ENCODE results near the gene CENPV.
"Not testable (repeated sequence)": the region's sequence is repeated elsewhere in the genome, so short reads cannot be mapped to it uniquely, and the experiment has no call there.

The CENPV gene

DNA sequence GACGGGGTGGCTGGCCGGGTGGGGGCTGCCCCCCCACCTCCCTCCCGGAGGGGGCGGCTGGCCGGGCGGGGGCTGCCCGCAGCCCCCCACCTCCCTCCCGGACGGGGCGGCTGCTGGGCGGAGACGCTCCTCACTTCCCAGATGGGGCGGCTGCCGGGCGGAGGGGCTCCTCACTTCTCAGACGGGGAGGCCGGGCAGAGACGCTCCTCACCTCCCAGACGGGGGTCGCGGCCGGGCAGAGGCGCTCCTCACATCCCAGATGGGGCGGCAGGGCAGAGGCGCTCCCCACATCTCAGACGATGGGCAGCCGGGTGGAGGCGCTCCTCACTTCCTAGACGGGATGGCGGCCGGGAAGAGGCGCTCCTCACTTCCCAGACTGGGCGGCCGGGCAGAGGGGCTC is 41.2 kb downstream of the CENPV start:
- not testable (repeated sequence) for H3K9me3 ChIP-seq (ENCODE audit: control insufficient read depth in 1 of 2, low read length in 2 of 2); H3K27ac ChIP-seq (ENCODE audit: low read length); H3K4me3 ChIP-seq (ENCODE audit: low read depth in 1 of 2, low read length in 2 of 2); H3K27me3 ChIP-seq (ENCODE audit: low read depth, low read length); H3K4me1 ChIP-seq (ENCODE audit: control insufficient read depth in 1 of 2, insufficient read depth in 2 of 2, low read length in 2 of 2)
- H3K36me3 ChIP-seq (ENCODE audit: control insufficient read depth in 1 of 2, insufficient read depth in 2 of 2, low read length in 2 of 2) = peaks cover under 1 to 45% of the 10 kb centered on the region in 2 donors

DNA sequence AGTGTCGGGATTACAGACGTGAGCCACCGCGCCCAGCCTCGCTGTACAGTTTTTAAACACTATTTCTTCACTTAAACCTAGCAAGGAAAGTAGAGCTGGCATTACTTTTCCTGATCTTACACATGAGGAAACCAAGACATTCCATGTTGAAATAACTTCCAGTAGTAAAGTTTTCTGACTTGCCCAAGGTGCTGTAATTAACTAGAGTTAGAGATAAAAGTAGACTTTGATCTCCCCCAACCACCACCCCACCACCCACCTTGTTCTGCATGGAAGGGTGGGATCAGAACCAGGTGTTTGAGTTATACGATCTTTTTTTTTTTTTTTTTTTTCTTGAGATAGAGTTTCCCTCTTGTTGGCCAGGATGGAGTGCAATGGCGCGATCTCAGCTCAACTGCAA is 47.1 kb downstream of the CENPV start:
- Histone ChIP-seq H3K36me3 (ENCODE audit: control insufficient read depth in 1 of 2, insufficient read depth in 2 of 2, low read length in 2 of 2) (peaks cover 3 to 21% of the 10 kb centered on the region in 2 donors), H3K9me3 (ENCODE audit: control insufficient read depth in 1 of 2, low read length in 2 of 2) (no peaks in the 10 kb centered on the region), H3K4me3 (ENCODE audit: low read depth in 1 of 2, low read length in 2 of 2) (no peak overlapping the region), H3K27me3 (ENCODE audit: low read depth, low read length) (no peaks in the 10 kb centered on the region), H3K4me1 (ENCODE audit: control insufficient read depth in 1 of 2, insufficient read depth in 2 of 2, low read length in 2 of 2) (no peaks in the 10 kb centered on the region), H3K27ac (ENCODE audit: low read length) (no peak overlapping the region)

DNA sequence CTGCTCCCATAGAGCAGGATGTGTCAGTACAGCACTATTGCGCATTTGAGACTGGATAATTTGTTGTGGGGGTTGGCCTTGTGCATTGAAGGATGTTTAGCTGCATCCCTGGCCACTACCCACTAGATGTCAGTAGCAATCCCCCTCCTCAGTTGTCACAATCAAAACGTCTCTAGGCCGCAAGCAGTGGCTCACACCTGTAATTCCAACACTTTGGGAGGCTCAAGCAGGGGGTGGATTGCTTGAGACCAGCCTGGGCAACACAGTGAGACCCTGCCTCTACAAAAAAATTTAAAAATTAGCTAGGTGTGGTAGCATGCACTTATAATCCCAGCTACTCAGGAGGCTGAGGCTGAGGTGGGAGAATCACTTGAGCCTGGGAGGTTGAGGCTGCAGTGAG is 48.4 kb downstream of the CENPV start:
- Histone ChIP-seq H3K27me3 (ENCODE audit: low read depth, low read length) (no peaks in the 10 kb centered on the region), H3K4me3 (ENCODE audit: low read depth in 1 of 2, low read length in 2 of 2) (no peak overlapping the region), H3K27ac (ENCODE audit: low read length) (no peak overlapping the region), H3K9me3 (ENCODE audit: control insufficient read depth in 1 of 2, low read length in 2 of 2) (no peaks in the 10 kb centered on the region), H3K36me3 (ENCODE audit: control insufficient read depth in 1 of 2, insufficient read depth in 2 of 2, low read length in 2 of 2) (peaks cover 3 to 25% of the 10 kb centered on the region in 2 donors), H3K4me1 (ENCODE audit: control insufficient read depth in 1 of 2, insufficient read depth in 2 of 2, low read length in 2 of 2) (no peaks in the 10 kb centered on the region)

DNA sequence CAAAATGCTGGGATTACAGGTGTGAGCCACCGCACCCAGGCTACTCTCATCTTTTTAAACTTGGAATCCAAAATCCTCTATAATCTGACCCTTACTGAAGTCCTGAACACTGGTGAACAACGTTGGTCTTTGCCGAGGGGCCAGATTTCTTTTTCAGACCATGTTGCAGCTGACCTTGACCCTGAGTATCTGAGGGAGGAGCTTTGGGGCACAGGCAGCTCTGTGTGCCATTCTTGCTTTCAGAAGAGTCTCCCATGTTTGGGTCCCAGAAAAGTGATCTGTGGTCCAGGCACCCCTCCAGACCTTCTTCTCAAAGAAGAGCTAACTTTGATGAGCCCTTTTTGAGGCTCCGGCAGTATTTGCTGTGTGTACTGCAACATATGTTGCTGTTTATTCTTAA is 50.4 kb downstream of the CENPV start:
- Histone ChIP-seq H3K36me3 (ENCODE audit: control insufficient read depth in 1 of 2, insufficient read depth in 2 of 2, low read length in 2 of 2) (peaks cover 3 to 25% of the 10 kb centered on the region in 2 donors), H3K9me3 (ENCODE audit: control insufficient read depth in 1 of 2, low read length in 2 of 2) (no peaks in the 10 kb centered on the region), H3K27ac (ENCODE audit: low read length) (no peak overlapping the region), H3K4me3 (ENCODE audit: low read depth in 1 of 2, low read length in 2 of 2) (no peak overlapping the region), H3K27me3 (ENCODE audit: low read depth, low read length) (no peaks in the 10 kb centered on the region), H3K4me1 (ENCODE audit: control insufficient read depth in 1 of 2, insufficient read depth in 2 of 2, low read length in 2 of 2) (no peaks in the 10 kb centered on the region)

DNA sequence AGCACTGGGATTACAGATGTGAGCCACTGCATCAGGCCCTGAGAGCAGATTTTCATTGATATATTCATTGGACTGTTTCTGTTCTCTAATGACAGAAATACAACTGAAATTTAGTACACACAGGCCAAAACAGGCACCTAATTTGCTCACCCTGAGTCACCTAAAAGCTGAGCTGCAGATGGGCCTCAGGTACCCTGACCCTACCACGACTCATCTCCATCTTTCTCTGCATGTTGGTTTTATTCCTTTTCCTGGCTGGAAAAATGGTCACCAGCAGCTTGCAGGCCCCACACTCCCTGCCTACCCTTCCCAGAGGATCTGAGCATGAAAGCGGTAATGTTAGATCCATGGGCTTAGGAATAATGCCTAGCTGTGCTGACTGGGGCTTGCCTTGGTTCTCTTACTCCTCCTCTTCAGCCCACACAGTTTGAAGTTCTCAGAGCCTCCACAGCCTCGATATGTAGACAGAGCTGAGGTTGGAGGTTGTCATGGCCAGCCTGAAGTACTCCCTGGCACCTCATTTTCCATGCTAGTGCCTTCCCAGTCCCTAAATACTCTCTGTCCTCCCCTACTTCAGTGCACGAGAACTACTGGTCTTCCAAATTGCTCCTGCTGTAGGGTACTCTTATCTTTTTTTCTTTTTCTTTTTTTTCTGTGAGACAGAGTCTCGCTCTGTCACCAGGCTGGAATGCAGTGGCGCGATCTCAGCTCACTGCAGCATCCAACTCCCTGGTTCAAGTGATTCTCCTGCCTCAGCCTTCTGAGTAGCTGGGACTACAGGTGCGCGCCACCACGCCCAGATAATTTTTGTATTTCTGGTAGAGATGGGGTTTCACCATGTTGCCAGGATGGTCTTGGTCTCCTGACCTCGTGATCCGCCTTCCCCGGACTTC is 51.1 kb downstream of the CENPV start:
- Histone ChIP-seq H3K4me3 (ENCODE audit: low read depth in 1 of 2, low read length in 2 of 2) (no peak overlapping the region), H3K9me3 (ENCODE audit: control insufficient read depth in 1 of 2, low read length in 2 of 2) (no peaks in the 10 kb centered on the region), H3K4me1 (ENCODE audit: control insufficient read depth in 1 of 2, insufficient read depth in 2 of 2, low read length in 2 of 2) (no peaks in the 10 kb centered on the region), H3K27me3 (ENCODE audit: low read depth, low read length) (no peaks in the 10 kb centered on the region), H3K36me3 (ENCODE audit: control insufficient read depth in 1 of 2, insufficient read depth in 2 of 2, low read length in 2 of 2) (peaks cover 3 to 22% of the 10 kb centered on the region in 2 donors), H3K27ac (ENCODE audit: low read length) (no peak overlapping the region)

DNA sequence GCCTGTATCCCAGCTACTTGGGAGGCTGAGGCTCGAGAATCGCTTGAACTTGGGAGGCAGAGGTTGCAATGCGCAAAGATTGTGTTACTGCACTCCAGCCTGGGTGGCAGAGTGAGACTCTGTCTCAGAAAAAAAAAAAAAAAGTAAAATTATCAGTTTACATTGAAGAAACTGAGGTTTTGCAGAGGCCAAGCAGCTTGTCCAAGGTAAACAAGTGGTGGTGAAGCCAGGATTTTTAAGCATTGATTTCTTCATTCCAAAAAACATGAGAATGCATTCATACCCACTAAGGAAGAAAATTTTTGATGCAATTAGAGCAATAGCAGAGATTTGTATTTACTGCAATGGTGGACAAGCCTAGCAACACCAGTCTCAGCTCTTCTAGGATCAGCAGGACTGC is 52.7 kb downstream of the CENPV start:
- Histone ChIP-seq H3K9me3 (ENCODE audit: control insufficient read depth in 1 of 2, low read length in 2 of 2) (no peaks in the 10 kb centered on the region), H3K27me3 (ENCODE audit: low read depth, low read length) (no peaks in the 10 kb centered on the region), H3K36me3 (ENCODE audit: control insufficient read depth in 1 of 2, insufficient read depth in 2 of 2, low read length in 2 of 2) (peaks cover 3 to 22% of the 10 kb centered on the region in 2 donors), H3K27ac (ENCODE audit: low read length) (no peak overlapping the region), H3K4me3 (ENCODE audit: low read depth in 1 of 2, low read length in 2 of 2) (no peak overlapping the region), H3K4me1 (ENCODE audit: control insufficient read depth in 1 of 2, insufficient read depth in 2 of 2, low read length in 2 of 2) (no peaks in the 10 kb centered on the region)

DNA sequence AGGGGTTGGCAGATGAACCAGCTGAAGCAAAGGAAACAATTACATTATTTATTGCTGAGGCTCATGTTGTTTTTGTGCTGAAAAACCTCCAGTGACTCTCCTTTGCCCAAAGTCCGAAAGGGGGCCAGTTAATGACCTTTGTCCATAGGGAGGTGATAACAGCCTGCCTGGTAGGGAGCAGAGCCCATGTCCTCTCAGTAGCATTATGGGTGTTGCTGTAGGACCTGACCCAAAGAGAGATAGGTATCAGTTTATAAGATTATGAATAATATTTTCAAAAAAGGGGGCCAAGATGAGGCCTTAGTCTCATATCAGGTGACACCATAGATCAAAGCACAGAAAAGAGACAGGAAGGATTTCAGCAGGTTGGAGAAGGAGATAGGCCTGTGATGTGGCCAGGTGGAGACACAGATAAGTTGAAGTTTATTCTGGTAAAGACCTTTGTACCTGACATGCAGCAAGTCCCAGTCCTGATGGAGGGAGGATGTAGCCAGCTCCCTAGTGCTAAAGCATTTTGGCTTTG is 55.1 kb downstream of the CENPV start:
- H3K4me3 ChIP-seq (ENCODE audit: low read depth in 1 of 2, low read length in 2 of 2) = no peak overlapping the region
- H3K9me3 ChIP-seq (ENCODE audit: control insufficient read depth in 1 of 2, low read length in 2 of 2) = no peaks in the 10 kb centered on the region
- no peaks in the 10 kb centered on the region for H3K4me1 ChIP-seq (ENCODE audit: control insufficient read depth in 1 of 2, insufficient read depth in 2 of 2, low read length in 2 of 2)
- H3K36me3 ChIP-seq (ENCODE audit: control insufficient read depth in 1 of 2, insufficient read depth in 2 of 2, low read length in 2 of 2) = peaks cover 3 to 22% of the 10 kb centered on the region in 2 donors
- H3K27me3 ChIP-seq (ENCODE audit: low read depth, low read length) = no peaks in the 10 kb centered on the region
- H3K27ac ChIP-seq (ENCODE audit: low read length) = peak overlapping the region; percentile 71

DNA sequence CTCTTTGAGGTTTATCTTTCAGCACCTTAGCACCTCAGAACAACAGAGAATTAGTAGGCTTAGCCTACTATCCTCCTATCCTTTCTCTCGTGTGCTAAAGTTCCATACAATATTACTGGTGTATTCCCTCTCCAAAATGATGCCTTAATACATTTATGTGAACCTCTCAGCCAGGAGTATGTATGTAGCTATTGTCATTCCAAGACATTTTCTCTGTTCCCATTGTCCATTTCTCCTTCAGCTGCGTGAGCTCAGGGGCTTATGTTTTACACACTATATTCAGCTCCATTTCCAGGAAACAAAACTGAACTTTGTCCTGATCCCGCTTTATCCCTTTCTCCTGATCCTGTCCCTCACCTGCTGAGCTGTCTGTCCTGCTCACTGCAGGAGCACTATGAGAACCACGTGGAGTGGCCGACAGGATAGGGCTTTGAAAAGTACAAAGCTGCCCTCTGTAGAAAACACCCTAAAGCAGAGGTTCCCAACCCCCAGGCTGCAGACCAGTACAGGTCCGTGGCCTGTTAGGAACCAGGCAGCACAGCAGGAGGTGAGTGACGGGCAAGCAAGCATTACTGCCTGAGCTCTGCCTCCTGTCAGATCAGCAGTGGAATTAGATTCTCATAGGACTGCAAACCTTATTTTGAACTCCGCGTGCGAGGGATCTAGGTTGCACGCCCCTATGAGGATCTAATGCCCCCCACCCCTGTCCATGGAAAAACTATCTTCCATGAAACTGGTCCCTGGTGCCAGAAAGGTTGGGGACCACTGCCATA is 55.7 kb downstream of the CENPV start:
- Histone ChIP-seq H3K4me1 (ENCODE audit: control insufficient read depth in 1 of 2, insufficient read depth in 2 of 2, low read length in 2 of 2) (no peaks in the 10 kb centered on the region), H3K27ac (ENCODE audit: low read length) (peak overlapping the region; percentile 71)

DNA sequence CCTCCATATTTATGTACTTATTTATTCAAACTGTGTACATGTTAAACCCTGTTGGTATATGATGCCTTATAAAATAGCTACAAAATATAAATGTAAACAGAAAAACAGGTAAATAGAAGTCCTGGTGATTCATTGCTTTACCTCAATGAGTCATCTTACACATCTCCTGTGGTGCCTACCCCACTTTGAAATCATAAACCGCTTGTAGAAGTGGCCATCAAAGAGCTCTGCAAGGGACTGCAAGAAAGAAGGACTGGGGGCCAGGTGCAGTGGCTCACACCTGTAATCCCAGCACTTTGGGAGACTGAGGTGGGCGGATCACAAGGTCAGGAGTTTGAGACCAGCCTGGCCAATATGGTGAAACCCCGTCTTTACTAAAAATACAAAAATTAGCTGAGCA is 57.2 kb downstream of the CENPV start:
- not testable (repeated sequence) for H3K27ac ChIP-seq (ENCODE audit: low read length); H3K27me3 ChIP-seq (ENCODE audit: low read depth, low read length); H3K4me1 ChIP-seq (ENCODE audit: control insufficient read depth in 1 of 2, insufficient read depth in 2 of 2, low read length in 2 of 2); H3K9me3 ChIP-seq (ENCODE audit: control insufficient read depth in 1 of 2, low read length in 2 of 2); H3K4me3 ChIP-seq (ENCODE audit: low read depth in 1 of 2, low read length in 2 of 2); H3K36me3 ChIP-seq (ENCODE audit: control insufficient read depth in 1 of 2, insufficient read depth in 2 of 2, low read length in 2 of 2)

More for the DNA sequence above, 55.7 kb downstream of the CENPV start:
- H3K4me3 ChIP-seq (ENCODE audit: low read depth in 1 of 2, low read length in 2 of 2) = no peak overlapping the region
- H3K36me3 ChIP-seq (ENCODE audit: control insufficient read depth in 1 of 2, insufficient read depth in 2 of 2, low read length in 2 of 2) = peaks cover 3 to 16% of the 10 kb centered on the region in 2 donors
- no peaks in the 10 kb centered on the region for H3K9me3 ChIP-seq (ENCODE audit: control insufficient read depth in 1 of 2, low read length in 2 of 2)
- H3K27me3 ChIP-seq (ENCODE audit: low read depth, low read length) = no peaks in the 10 kb centered on the region

DNA sequence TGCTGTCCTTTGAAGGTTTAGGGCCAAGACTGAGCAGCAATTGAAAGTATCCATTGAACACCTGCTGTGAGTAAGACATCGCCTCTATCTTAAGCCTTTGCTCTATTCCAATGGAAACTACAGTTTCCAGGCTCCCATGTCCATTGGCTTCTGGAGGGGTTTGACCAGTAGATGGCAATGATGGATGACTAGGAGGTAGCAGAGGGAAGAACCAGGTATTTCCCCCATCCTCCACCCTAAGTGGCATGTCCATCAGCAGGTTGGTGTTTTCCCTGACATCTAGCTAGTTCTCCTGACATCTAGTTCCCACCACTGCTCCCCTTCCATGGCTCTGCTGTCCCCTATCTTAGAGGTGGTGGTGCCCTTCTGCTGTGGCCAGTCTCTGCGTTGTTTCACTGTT is 58.7 kb downstream of the CENPV start:
- Histone ChIP-seq H3K27me3 (ENCODE audit: low read depth, low read length) (no peaks in the 10 kb centered on the region), H3K36me3 (ENCODE audit: control insufficient read depth in 1 of 2, insufficient read depth in 2 of 2, low read length in 2 of 2) (no peaks in the 10 kb centered on the region), H3K9me3 (ENCODE audit: control insufficient read depth in 1 of 2, low read length in 2 of 2) (no peaks in the 10 kb centered on the region), H3K27ac (ENCODE audit: low read length) (peak overlapping the region; percentile 33), H3K4me3 (ENCODE audit: low read depth in 1 of 2, low read length in 2 of 2) (no peak overlapping the region), H3K4me1 (ENCODE audit: control insufficient read depth in 1 of 2, insufficient read depth in 2 of 2, low read length in 2 of 2) (no peaks in the 10 kb centered on the region)

DNA sequence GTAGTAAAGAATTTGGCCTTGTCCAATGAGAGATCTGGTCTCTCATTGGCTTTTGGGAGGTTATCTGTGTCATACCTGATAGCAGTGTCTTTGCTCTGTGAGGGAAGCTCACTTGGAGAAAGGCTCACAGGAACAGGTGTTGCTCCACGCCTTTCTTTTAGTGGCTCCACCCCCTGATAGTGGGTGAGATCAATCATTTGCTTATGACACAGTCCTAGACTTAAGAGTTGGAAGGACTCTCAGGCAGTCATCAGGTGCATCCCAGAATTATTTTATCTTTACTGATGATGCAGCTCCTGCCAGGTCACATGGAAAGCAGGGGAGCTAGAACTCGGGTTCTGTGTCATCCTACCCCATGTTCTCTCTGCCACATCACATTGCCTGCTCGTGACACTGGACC is 59.3 kb downstream of the CENPV start:
- peak overlapping the region; percentile 33 for H3K27ac ChIP-seq (ENCODE audit: low read length)
- no peaks in the 10 kb centered on the region for H3K36me3 ChIP-seq (ENCODE audit: control insufficient read depth in 1 of 2, insufficient read depth in 2 of 2, low read length in 2 of 2)
- no peaks in the 10 kb centered on the region for H3K27me3 ChIP-seq (ENCODE audit: low read depth, low read length)
- no peak overlapping the region for H3K4me3 ChIP-seq (ENCODE audit: low read depth in 1 of 2, low read length in 2 of 2)
- H3K4me1 ChIP-seq (ENCODE audit: control insufficient read depth in 1 of 2, insufficient read depth in 2 of 2, low read length in 2 of 2) = no peaks in the 10 kb centered on the region
- H3K9me3 ChIP-seq (ENCODE audit: control insufficient read depth in 1 of 2, low read length in 2 of 2) = no peaks in the 10 kb centered on the region
